HG02798 (cell line): ENCODE measurements around the gene CPNE2.

Experiments
- ATAC-seq: cut with Tn5 transposase; IDR thresholded peaks from one replicate; pipeline ENCODE4 v1.9.1; 2021; ENCODE audit warnings: mild to moderate bottlenecking; ENCODE audit not compliant: unreplicated experiment, poor library complexity

Gene CPNE2

GRCh38 chr16:57159447-57159846 is 67.1 kb downstream of the CPNE2 start:
- no peak for ATAC-seq

DNA sequence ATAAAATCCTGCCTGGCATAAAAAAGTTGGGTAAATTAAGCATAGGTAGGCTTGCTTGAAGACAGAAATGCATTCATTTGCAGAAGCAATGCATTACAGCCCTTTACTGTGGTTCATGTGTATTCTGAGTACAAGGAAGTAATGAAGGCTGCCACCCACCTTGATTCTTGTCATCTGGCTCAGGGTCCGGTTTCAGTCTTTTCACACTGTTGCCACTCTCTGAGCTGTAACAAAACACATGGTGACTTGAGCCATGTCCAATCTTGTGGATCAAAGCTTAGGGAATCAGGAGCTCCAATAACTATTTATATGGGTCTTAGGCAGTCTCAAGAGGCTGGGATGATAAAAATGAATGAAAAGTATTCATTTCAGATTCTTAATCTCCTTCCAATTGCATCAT is 71.5 kb downstream of the CPNE2 start:
- no peak for ATAC-seq

DNA sequence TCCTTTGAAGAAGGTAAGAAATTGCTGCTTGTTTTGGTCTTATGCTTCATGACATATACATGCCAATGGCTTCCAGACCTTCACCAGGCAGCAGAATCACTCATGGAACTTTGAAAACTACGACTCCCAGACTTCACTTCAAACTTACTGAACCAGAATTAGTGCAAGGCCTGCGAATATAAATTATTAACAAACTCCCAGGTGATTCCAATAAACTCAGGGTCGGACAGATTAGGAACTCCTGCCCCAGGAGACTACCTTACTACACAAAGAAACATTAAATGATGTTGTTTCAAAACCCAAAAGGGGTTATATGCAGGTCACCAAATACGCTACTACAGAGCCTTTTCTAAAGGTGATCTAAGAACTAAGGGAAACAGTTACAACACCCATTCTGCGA is 73.1 kb downstream of the CPNE2 start:
- no peak for ATAC-seq

- ATAC-seq, result no peak
These were observed 73.6 kb downstream of the CPNE2 start for GRCh38 chr16:57165938-57166337.

GRCh38 chr16:57166451-57166850 is 74.1 kb downstream of the CPNE2 start:
- no peak for ATAC-seq

GRCh38 chr16:57166951-57167350 is 74.6 kb downstream of the CPNE2 start:
- ATAC-seq, result no peak

DNA sequence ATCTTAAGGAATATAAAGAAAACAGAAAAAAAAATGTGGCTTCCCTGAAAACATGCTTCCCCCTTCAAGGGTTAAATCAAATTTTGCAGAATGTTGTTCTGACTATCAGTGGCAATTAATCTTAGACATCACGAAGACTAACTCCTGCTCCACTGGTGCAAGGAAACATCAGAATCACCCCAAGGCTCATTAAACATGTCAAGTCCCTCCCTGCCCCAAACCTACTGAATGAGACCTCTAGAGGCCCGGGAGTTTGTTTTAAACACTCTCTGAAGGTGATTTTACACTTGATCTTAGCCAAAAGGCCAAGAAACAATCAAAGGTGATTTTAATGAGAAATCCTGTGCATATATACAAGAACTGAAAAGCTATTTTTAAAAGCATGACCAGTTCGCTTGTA is 75.2 kb downstream of the CPNE2 start:
- no peak for ATAC-seq

- no peak for ATAC-seq
These were observed 75.6 kb downstream of the CPNE2 start for GRCh38 chr16:57167953-57168352.

DNA sequence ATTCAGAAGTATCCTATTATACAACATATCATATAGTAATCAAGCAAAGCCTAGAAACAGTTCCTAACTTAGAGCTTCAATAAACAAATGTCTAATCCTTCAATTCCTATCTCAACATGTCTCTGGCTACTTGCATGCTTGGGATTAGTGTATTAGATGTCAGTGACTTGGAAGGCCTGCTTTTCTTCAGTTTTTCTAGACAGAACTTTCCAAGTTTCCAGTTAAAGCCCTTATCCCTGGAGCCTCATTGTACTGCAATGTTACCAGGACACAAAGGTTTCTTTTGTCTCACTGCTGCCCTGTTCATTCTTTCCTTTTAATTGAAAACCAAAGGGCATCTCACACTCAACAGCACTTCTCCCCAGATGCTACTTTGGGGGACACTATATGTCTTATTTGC is 76.9 kb downstream of the CPNE2 start:
- no peak for ATAC-seq

DNA sequence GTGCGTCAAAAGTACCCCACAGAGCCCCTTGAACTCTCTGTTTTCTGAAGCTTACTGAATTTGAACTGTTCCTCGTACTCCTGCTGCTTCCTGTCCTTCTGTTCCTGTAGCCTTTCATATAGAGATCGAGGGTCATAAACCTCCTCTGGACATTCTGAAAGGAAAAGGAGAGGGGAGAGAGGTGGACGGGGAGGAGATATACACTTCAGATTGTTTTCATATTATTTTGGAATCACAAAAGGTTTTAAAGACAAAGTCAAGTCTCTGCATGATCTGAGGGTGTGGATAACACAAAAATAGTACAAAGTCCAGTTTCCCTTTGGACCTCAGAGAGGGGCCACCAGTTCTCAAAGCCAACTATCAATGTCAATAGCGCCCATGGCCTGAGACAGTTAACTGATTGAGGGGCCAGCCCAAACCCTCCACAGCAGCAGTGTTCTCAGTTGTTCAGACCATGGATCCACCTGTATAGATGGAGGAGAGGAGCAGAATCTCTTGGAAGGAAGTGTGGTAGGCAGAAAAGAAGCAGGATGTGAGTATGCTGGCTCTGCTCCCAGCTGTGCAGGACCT is 80.4 kb downstream of the CPNE2 start:
- no peak for ATAC-seq

GRCh38 chr16:57175896-57176295 is 83.5 kb downstream of the CPNE2 start:
- no peak for ATAC-seq

GRCh38 chr16:57178196-57178595 is 85.8 kb downstream of the CPNE2 start:
- no peak for ATAC-seq

- ATAC-seq, result no peak
These were observed 86.4 kb downstream of the CPNE2 start for GRCh38 chr16:57178793-57179212.

DNA sequence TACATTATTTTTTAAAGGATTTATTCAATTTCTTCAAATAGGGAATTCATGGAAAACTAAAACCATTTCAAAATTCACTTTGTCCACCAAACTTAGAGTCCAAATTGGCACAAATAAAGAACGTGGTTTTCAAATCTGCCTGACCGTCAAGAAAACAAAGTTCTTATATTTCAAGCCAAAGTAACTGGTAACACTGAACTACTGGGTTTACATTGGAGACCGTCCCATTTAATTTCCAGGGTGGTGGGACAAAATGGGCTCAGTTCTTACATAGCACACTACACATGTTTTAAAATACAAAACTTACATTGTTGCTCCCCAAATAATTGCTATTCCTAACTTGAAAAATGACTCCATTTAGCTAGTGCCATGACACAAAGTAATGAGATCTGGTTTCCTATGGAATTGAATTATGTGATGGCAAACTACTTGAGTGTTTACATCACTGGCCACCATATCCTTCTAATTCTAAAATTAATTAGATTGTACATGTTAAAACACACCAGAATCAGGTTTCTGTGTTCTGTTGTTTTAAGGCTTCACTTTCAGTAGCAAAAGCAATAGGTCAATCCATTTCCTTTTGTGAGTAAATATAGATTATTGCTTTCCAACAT is 86.9 kb downstream of the CPNE2 start:
- no peak for ATAC-seq

- ATAC-seq, result no peak
These were observed 91.7 kb downstream of the CPNE2 start for GRCh38 chr16:57184113-57184512.

DNA sequence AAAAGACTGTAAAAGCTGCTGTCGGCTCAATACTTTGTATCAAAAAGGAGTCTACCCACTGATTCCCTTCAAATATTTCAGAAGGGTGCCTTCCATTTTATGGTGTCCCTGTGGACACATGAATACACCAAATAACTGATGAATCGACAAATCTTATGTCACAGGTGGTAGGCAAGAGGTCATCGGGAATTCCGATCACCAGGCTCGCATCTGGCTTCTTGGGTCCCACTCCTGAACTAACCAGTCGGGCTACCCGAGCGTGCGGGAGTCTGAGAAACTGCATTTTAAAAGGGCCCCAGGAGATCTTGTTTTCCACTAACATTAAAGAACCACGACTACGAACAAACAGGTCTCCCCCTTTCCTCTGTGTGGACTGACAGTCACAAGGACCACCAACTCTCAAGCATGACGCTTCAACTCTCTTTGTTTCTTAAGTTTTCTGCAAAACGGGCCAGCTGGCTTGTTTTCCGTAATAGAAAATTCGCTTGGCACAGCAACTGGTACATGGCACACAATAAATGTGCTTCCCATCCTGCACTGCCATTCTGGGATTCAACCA is 92.6 kb downstream of the CPNE2 start:
- ATAC-seq, result no peak

DNA sequence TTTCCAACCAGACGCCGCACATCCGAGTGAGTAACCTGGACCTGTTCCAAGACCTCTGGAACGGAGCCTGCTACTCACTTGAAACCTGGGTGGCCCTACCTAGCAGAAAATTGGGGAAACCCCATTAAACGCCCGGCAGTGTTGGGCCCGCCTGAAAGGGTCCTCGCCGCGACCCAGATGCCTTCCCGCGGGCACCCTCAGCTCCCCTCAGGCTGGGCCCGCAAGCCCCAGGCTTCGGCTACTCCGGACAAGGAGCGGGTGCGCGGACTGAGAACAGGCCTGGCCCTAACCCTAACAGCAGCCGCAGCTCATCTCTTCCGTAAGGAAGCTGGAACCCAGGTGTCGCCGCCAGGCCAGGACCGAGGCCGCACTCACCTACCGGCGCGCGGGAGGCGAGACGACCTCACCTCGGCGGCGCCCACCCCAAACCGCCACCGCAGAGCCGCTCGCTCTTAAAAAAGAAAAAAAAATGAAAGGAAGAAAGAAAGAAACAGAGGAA is 93.1 kb downstream of the CPNE2 start:
- ATAC-seq, result peak; percentile 40

GRCh38 chr16:57185945-57186871 is 93.8 kb downstream of the CPNE2 start, which contains the start of the genes PSME3IP1 and RSPRY1:
Gene PSME3IP1 (minus strand): TSS chr16:57186039. CDS start chr16:57173854, 12,185 bp downstream.
Gene RSPRY1 (plus strand): TSS chr16:57186329. CDS start chr16:57204659, 18,330 bp downstream.
- peak; percentile 92 for ATAC-seq

- ATAC-seq, result no peak
These were observed 94.8 kb downstream of the CPNE2 start for GRCh38 chr16:57186872-57187854.
